Progenitor cell of endocrine pancreas (in vitro differentiated cells): ENCODE measurements around the gene DOCK1. TPM values are rescaled to one million over a fixed set of nuclear protein-coding genes. Genes with fewer than 3 reads are reported as not detected.

Experiments
- DNase-seq: peaks from one replicate; pipeline ENCODE4 v3.0.0; 2021; ENCODE audit warnings: low spot score; ENCODE audit not compliant: unreplicated experiment
- H3K27ac Mint-ChIP-seq: 2 replicates; pipeline ENCODE4 v1.8.0; 2021; ENCODE audit warnings: mild to moderate bottlenecking, moderate library complexity, mixed read lengths
- H3K27me3 Mint-ChIP-seq: 2 replicates; pipeline ENCODE4 v1.8.0; 2021; ENCODE audit warnings: mixed read lengths
- H3K36me3 Mint-ChIP-seq: 2 replicates; pipeline ENCODE4 v1.8.0; 2022; ENCODE audit warnings: mixed read lengths; ENCODE audit not compliant: insufficient read depth
- H3K4me1 Mint-ChIP-seq: 2 replicates; pipeline ENCODE4 v1.8.0; 2021; ENCODE audit warnings: low read depth, mixed read lengths
- H3K4me3 Mint-ChIP-seq: 2 replicates; pipeline ENCODE4 v1.8.0; 2021; ENCODE audit warnings: low read depth, mild to moderate bottlenecking, moderate library complexity, mixed read lengths
- H3K9me3 Mint-ChIP-seq: 2 replicates; pipeline ENCODE4 v1.8.0; 2021; ENCODE audit warnings: low read depth, mixed read lengths
- CTCF ChIP-seq: fragments of 200-600 bp; sonication (generic); IDR thresholded peaks from one replicate; pipeline ENCODE4 v1.5.0; 2021; ENCODE audit warnings: antibody characterized with exemption, mild to moderate bottlenecking; ENCODE audit not compliant: unreplicated experiment
- total RNA-seq: library from RNA; stranded (reverse); gene quantifications from 2 replicates; pipeline ENCODE4 v1.2.1, GENCODE V29; 2021

Gene DOCK1
- total RNA-seq, 1 donor from 2014 or later: 77.8 TPM

GRCh38 chr10:127497685-127498084 is 592.5 kb downstream of the DOCK1 start:
- no peak for DNase-seq
- Mint-ChIP-seq H3K27me3 (peaks cover 26% of the 10 kb centered on the region), H3K36me3 (no peaks in the 10 kb centered on the region), H3K9me3 (no peaks in the 10 kb centered on the region), H3K4me1 (no peaks in the 10 kb centered on the region), H3K4me3 (no peak overlapping the region), H3K27ac (no peak overlapping the region)
- no peak for TF ChIP-seq CTCF

DNA sequence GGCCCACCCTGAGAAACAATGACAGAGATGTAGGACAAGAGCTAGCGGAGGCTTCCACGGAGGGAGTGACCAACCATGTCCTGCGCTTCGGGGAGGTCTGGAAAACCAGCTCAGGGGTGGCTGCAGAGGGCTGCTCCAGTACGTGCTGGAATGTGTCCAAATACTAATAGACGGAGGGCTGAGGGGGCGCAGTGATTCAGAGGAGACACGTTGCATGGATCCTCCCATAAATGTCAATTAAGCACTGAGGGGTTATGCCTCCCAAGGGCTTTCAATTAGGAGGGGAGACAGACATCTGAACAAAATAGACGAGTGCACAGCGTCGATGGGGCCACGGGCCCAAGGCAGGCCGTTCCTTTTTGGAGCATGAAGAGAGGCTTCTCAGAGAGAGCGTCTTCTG is 592.9 kb downstream of the DOCK1 start:
- Mint-ChIP-seq H3K27me3 (peaks cover 23% of the 10 kb centered on the region), H3K4me3 (no peak overlapping the region), H3K4me1 (no peaks in the 10 kb centered on the region), H3K36me3 (no peaks in the 10 kb centered on the region), H3K27ac (no peak overlapping the region), H3K9me3 (no peaks in the 10 kb centered on the region)
- no peak for TF ChIP-seq CTCF
- DNase-seq: no peak

DNA sequence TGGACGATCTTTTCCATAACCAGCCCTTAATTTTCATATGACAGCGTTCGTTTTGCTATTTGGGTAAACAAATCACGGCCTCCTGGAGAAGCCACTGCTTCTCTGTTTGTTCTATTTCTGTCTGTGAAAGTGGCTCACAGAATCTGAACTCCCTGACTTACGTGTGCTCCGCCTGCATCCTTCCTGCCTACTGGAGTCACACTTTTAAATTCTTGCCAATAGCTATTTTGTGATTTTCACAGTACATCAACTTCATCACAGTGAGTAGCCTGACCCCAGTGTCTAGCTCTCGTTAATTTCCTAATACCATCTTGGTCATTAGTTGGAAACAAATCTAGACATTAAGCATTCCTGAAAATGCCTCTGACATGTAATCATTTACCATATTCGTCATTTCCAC is 594.9 kb downstream of the DOCK1 start:
- no peak for TF ChIP-seq CTCF
- Mint-ChIP-seq H3K36me3 (no peaks in the 10 kb centered on the region), H3K27me3 (peaks cover 23% of the 10 kb centered on the region), H3K4me1 (no peaks in the 10 kb centered on the region), H3K27ac (no peak overlapping the region), H3K4me3 (no peak overlapping the region), H3K9me3 (no peaks in the 10 kb centered on the region)
- no peak for DNase-seq

Other genes starting within 250 kb of the DOCK1 start
- not detected in 2 replicates for gene C10orf90, start 234.7 kb upstream of the DOCK1 start, total RNA-seq